Adrenal gland (tissue), 12 donors: Measurements from ENCODE around the gene WDR48. TPM values are rescaled to one million over a fixed set of nuclear protein-coding genes. Genes with fewer than 3 reads are reported as not detected.

ENCODE experiments used
- DNase-seq, 7 donors: peaks; one replicate each; pipeline ENCODE4 v3.0.0-alpha.2; 2019 to 2020
- H3K27ac ChIP-seq, 5 donors: fragments of 200-600 bp; sonication (generic) in 4 of 5; 1 replicate in 3 of 5; 2 replicates in 2 of 5; pipeline versions ENCODE4 v1.5.1 to v1.8.0; 2016 to 2020; ENCODE audit warnings: mild to moderate bottlenecking in 1 of 5
- H3K27me3 ChIP-seq: fragments of 200-600 bp; 2 replicates; pipeline ENCODE4 v1.8.0; 2021
- H3K36me3 ChIP-seq, 2 donors: fragments of 200-600 bp; replicated peaks in 1 of 2; 1 replicate in 1 of 2; 2 replicates in 1 of 2; pipeline versions ENCODE4 v1.5.1 to v1.8.0; 2018 to 2022
- H3K4me1 ChIP-seq, 2 donors: fragments of 200-600 bp; replicated peaks in 1 of 2; 1 replicate in 1 of 2; 2 replicates in 1 of 2; pipeline versions ENCODE4 v1.5.1 to v1.8.0; 2018 to 2021
- H3K4me3 ChIP-seq, 4 donors: fragments of 200-600 bp; sonication (generic) in 3 of 4; one replicate each; pipeline ENCODE4 v1.5.1; 2016 to 2018
- H3K9me3 ChIP-seq, 3 donors: fragments of 200-600 bp; sonication (generic) in 1 of 3; replicated peaks in 1 of 3; 1 replicate in 2 of 3; 2 replicates in 1 of 3; pipeline versions ENCODE4 v1.5.1 to v1.8.0; 2016 to 2021
- POLR2A ChIP-seq, 2 donors: fragments of 450-650 bp; IDR thresholded peaks; one replicate each; pipeline ENCODE4 v1.6.1; 2017; ENCODE audit warnings: antibody characterized with exemption in 2 of 2, mild to moderate bottlenecking in 2 of 2, moderate library complexity in 1 of 2
- WGBS, 4 donors: extraction: QIAGEN DNeasy Blood & Tissue Kit in 2 of 4; methylation state at CpG; one replicate each; pipeline versions ENCODE4 v1.1.5 to v1.1.7; 2013 to 2017; 5-methylcytosine and 5-hydroxymethylcytosine counted together
- intact Hi-C, 2 donors: fragments of 100-400 bp; cut with DNase I; formaldehyde crosslinking; loops; one replicate each; pipeline versions ENCODE4 v1.14.1 to v1.15.0; 2022 to 2023
- microRNA-seq, 3 donors: library from miRNA; unstranded; fragments of <30 nt; microRNA quantifications; one replicate each; pipeline ENCODE4, GENCODE V29; 2017 to 2020
- polyA plus RNA-seq, 3 donors: library from polyadenylated mRNA; stranded (reverse); fragments of 200-250 nt in 2 of 3; fragments of 350-450 nt in 1 of 3; fragmentation: Illumina TruSeq in 1 of 3; extraction: RNeasy Lipid Tissue Mini Kit (QIAGEN cat#74804) in 1 of 3; gene quantifications; one replicate each; pipeline ENCODE4 v1.2.3, GENCODE V29; 2013 to 2014
- small RNA-seq, 2 donors: library from RNA; depleted of rRNA; stranded (forward); fragments of <200 nt; gene quantifications; one replicate each; pipeline ENCODE3, GENCODE V24; 2016
- total RNA-seq, 9 donors: library from RNA; depleted of rRNA in 4 of 9; stranded (reverse); fragments of >200 nt in 4 of 9; fragments of 120-200 nt in 1 of 9; fragmentation: NEBNext Ultra II Directional in 1 of 9; extraction: Animal tissue kit (Norgen Biotek cat#: 25700) in 1 of 9; gene quantifications; one replicate each; pipeline versions ENCODE4 v1.1.0 to v1.2.4, GENCODE V29; 2013 to 2023
- TF ChIP-seq, protein P1 (sequence below), 6 experiments: fragments of 450-650 bp in 4 of 6; fragments of 200-600 bp in 2 of 6; sonication (generic) in 1 of 6; IDR thresholded peaks; 1 replicate in 5 of 6; 2 replicates in 1 of 6; pipeline versions ENCODE4 v1.5.1 to v1.8.0; 2016 to 2021; ENCODE audit warnings: antibody characterized with exemption in 6 of 6, mild to moderate bottlenecking in 2 of 6, moderate library complexity in 1 of 6
- donor health status: healthy with polysubstance abuse.
- donor health status: Bipolar disorder and iron deficiency.
- donor health status: DM: yes; HTN: yes; CAD: no.
- donor health status: DM: no; HTN: no; CAD: no.
- donor health status: DM: no; HTN: no; CAD: no.
- donor health status: DM: yes; HTN: yes; CAD: no.

WDR48 gene
- total and polyA plus RNA-seq, 12 donors = 15.4 to 57.1 (median 28.7) TPM

- H3K4me3 ChIP-seq = no peak overlapping the region
- intact Hi-C loops = no loop called here
- DNase-seq = peak in 2 of 7 donors; percentile 49 to 72
- no peaks in the 10 kb centered on the region for H3K9me3 ChIP-seq
- H3K27ac ChIP-seq = no peak overlapping the region
- TF ChIP-seq, protein P1, sequence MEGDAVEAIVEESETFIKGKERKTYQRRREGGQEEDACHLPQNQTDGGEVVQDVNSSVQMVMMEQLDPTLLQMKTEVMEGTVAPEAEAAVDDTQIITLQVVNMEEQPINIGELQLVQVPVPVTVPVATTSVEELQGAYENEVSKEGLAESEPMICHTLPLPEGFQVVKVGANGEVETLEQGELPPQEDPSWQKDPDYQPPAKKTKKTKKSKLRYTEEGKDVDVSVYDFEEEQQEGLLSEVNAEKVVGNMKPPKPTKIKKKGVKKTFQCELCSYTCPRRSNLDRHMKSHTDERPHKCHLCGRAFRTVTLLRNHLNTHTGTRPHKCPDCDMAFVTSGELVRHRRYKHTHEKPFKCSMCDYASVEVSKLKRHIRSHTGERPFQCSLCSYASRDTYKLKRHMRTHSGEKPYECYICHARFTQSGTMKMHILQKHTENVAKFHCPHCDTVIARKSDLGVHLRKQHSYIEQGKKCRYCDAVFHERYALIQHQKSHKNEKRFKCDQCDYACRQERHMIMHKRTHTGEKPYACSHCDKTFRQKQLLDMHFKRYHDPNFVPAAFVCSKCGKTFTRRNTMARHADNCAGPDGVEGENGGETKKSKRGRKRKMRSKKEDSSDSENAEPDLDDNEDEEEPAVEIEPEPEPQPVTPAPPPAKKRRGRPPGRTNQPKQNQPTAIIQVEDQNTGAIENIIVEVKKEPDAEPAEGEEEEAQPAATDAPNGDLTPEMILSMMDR (IDR thresholded peaks at IDR 0.05) = no peak
- TF ChIP-seq POLR2A (IDR thresholded peaks at IDR 0.05) = no peak
- no peaks in the 10 kb centered on the region for H3K27me3 ChIP-seq
- peaks cover 0 to 46% of the 10 kb centered on the region in 2 donors for H3K36me3 ChIP-seq
- H3K4me1 ChIP-seq = peaks cover 56 to 68% of the 10 kb centered on the region in 2 donors
- WGBS, 4 donors = 80 to 83% (median 82%) methylated on average over 10 to 20 of the region's 20 CpGs
Measured at GRCh38 chr3:39144095-39144747, 92.4 kb downstream of the WDR48 start.

DNA sequence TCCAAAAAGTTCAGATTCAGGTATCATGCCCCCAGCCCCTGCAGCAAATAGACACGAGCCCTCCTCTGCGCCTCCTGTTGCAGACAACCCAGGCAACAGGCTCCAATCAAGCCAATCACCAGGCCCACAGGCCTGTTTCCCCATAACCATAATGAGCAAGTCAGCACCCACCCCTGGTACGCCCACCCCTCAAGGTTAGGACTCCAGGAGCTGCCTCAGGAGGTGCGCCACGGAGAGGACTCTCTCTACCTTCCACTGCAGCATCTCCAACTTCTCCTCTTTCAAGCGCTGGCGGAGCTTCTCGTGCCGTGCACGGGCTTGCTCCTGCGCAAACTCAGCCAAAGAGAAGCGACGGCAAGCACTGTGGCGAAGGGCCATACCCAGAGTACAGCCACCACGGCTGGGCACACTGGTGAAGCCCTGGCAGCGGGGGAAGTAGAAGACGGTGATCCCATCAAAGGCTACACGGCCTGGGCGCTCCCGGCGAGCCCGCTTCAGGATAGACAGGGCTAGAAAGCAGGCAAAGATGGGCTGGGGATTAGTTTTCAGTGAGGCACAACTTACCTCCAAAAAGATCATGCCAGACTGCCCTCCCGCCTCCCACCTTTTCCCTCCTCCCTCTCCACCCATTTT lies 93.0 kb downstream of the WDR48 start:
- intact Hi-C loops = loop anchor here in 1 of 2 donors (5.0 kb wide), 1 partner anchor 37 kb away; no protein-coding TSS in a partner anchor
- peak overlapping the region in 2 of 5 donors; percentile 7 to 100 for H3K27ac ChIP-seq
- H3K27me3 ChIP-seq = no peaks in the 10 kb centered on the region
- H3K36me3 ChIP-seq = peaks cover 0 to 46% of the 10 kb centered on the region in 2 donors
- TF ChIP-seq, protein P1 (IDR thresholded peaks at IDR 0.05) = no peak
- no peak for TF ChIP-seq POLR2A (IDR thresholded peaks at IDR 0.05)
- no peaks in the 10 kb centered on the region for H3K9me3 ChIP-seq
- DNase-seq = peak in 1 of 7 donors; percentile 54
- 88 to 95% (median 94%) methylated on average over 20 to 23 of the region's 23 CpGs for WGBS, 4 donors
- H3K4me1 ChIP-seq = peaks cover 63 to 75% of the 10 kb centered on the region in 2 donors
- no peak overlapping the region for H3K4me3 ChIP-seq

DNA sequence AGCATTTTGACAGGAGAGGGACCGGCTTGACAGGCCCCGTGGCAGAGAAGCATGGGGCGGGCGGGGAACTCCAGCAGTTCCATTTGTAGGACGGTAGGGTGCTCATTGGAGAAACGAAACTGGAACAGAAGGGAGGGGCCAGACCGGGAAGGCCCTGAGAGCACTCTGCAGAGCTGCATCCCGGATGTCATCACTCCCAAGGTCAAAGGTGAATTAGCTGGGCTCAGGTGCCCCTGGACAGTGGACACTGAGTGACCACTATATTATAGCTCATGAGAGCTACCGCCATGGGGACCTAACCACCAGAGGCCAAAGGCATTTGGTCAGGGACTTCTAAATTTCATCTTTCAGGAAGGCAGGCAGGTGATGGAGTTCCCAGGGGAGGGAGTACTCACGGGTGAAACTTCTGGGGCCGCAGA lies 94.3 kb downstream of the WDR48 start:
- Histone ChIP-seq H3K9me3 (no peaks in the 10 kb centered on the region), H3K27me3 (no peaks in the 10 kb centered on the region), H3K27ac (peak overlapping the region in 4 of 5 donors; percentile 70 to 100 (median 84)), H3K4me3 (no peak overlapping the region), H3K36me3 (peaks cover 0 to 46% of the 10 kb centered on the region in 2 donors), H3K4me1 (peaks cover 66 to 80% of the 10 kb centered on the region in 2 donors)
- peak; percentile 49 to 89 (median 76) for DNase-seq
- intact Hi-C loops = loop anchor here in 1 of 2 donors (5.0 kb wide), 1 partner anchor 36 kb away; no protein-coding TSS in a partner anchor
- 23 to 46% (median 32%) methylated on average over 9 to 11 of the region's 11 CpGs for WGBS, 4 donors
- no peak for TF ChIP-seq POLR2A (IDR thresholded peaks at IDR 0.05)
- TF ChIP-seq, protein P1 (IDR thresholded peaks at IDR 0.05) = peak in 5 of 6 experiments; percentile 20 to 55 (median 54)

Small RNAs within 50 kb of the gene (microRNA-seq; reads per million reads assigned to microRNA genes)
- gene MIR6822 = 0 to 1.1 (median 0.89) reads per million in 3 donors

Small RNAs within 50 kb of the gene (small RNA-seq; reads per million reads assigned to genes)
- 0 reads per million in 2 donors for gene RNU6-1227P

Other genes starting within 250 kb of the WDR48 start
- gene SCN10A, start 235.8 kb upstream of the WDR48 start, total RNA-seq = not detected
- gene SCN10A, start 235.8 kb upstream of the WDR48 start, polyA plus RNA-seq = not detected
- under 1 TPM in 8 of 9 donors, not detected in 1; 0.10 to 0.50 (median 0.17) TPM for gene SCN11A, start 72 bp upstream of the WDR48 start, total RNA-seq
- under 1 TPM; 0.16 to 0.33 (median 0.27) TPM for gene SCN11A, start 72 bp upstream of the WDR48 start, polyA plus RNA-seq
- 10 to 100 TPM; 24.3 to 66.2 (median 52.7) TPM for gene GORASP1, start 55.6 kb downstream of the WDR48 start, total RNA-seq
- gene GORASP1, start 55.6 kb downstream of the WDR48 start, polyA plus RNA-seq = 10 to 100 TPM; 30.5 to 49.1 (median 35.1) TPM
- gene TTC21A, start 55.7 kb downstream of the WDR48 start, total RNA-seq = 10 to 100 TPM in 2 of 9 donors, 1 to 10 TPM in 7; 1.2 to 12.1 (median 5.2) TPM
- 10 to 100 TPM in 2 of 3 donors, 1 to 10 TPM in 1; 1.7 to 35.7 (median 14.6) TPM for gene TTC21A, start 55.7 kb downstream of the WDR48 start, polyA plus RNA-seq
- gene CSRNP1, start 101.6 kb downstream of the WDR48 start, total RNA-seq = 10 to 100 TPM in 8 of 9 donors, 1 to 10 TPM in 1; 8.3 to 62.2 (median 30.0) TPM
- 10 to 100 TPM in 2 of 3 donors, 1 to 10 TPM in 1; 9.9 to 32.7 (median 16.2) TPM for gene CSRNP1, start 101.6 kb downstream of the WDR48 start, polyA plus RNA-seq
- gene XIRP1, start 140.6 kb downstream of the WDR48 start, total RNA-seq = under 1 TPM in 4 of 9 donors, not detected in 5; under 0.01 to 0.28 (median 0.12) TPM
- under 1 TPM in 2 of 3 donors, not detected in 1; 0.40 to 0.48 TPM for gene XIRP1, start 140.6 kb downstream of the WDR48 start, polyA plus RNA-seq
- 1 to 10 TPM in 7 of 9 donors, under 1 TPM in 1, not detected in 1; 0.83 to 3.1 (median 1.4) TPM for gene CX3CR1, start 228.0 kb downstream of the WDR48 start, total RNA-seq
- gene CX3CR1, start 228.0 kb downstream of the WDR48 start, polyA plus RNA-seq = 1 to 10 TPM in 1 of 3 donors, under 1 TPM in 2; 0.16 to 2.0 (median 0.24) TPM